Activated gamma-delta T cell treated with anti-CD3 and anti-CD28 coated beads, Interleukin-2, amount 50 U/mL, for 16 hours (primary cell): ENCODE data around the gene TDG.
"Not testable (repeated sequence)": the region's sequence is repeated elsewhere in the genome, so short reads cannot be mapped to it uniquely, and the experiment has no call there.

ENCODE experiments used
- DNase-seq: peaks from one replicate; pipeline ENCODE4 v3.0.0-alpha.2; 2020; ENCODE audit warnings: low read depth

Gene TDG

DNA sequence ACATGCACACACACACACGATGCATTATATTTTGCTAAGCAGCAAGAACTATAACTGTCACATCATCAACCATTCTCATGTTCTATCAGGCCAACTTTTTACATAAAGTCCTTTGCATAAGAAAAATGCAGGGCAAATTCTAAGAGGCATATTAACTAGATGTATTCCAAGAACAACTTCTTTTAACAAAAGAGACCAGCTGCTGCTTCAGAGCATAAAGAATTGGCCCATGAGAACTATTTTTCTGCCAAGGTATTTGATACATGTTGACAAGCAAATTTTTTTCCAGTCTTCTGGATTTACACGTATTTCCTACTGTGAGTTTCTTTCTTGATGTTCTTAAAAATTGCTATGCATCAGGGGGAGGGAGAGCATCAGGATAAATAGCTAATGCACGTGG lies 57.1 kb downstream of the TDG start:
- DNase-seq = no peak

DNA sequence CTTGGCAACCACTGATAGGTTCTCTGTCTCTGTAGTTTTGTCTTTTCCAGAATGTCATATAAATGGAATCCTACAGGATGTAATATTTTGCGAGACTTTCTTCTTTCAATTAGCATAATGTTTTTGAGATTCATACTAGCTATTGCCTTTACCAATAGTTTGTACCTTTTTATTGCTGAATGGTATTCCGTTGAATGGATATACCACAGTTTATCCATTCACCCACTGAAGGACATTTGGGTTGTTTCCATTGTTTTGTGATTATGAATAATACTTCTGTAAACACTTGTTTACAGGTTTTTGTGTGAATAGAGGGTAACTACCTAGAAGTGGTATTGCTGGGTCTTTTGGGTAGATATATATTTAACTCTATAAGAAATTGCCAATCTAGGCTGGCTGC lies 58.0 kb downstream of the TDG start:
- DNase-seq = no peak

DNA sequence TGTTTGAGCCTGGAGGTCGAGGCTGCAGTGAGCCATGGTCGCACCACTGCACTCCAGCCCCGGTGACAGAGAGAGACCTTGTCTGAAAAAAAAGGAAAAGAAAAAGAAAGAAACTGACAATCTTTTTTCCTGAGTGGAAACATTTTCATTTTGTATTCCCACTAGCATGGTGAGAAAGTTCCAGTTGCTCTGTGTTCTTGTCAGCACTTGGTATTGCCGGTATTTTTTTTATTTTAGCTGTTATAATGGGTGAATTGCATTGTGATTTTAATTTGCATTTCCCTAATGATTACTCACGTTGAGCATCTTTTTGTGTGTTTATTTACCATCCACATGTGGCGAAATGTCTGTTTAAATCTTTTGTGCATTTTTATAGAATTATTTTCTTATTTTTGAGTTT lies 58.7 kb downstream of the TDG start:
- DNase-seq = no peak

DNA sequence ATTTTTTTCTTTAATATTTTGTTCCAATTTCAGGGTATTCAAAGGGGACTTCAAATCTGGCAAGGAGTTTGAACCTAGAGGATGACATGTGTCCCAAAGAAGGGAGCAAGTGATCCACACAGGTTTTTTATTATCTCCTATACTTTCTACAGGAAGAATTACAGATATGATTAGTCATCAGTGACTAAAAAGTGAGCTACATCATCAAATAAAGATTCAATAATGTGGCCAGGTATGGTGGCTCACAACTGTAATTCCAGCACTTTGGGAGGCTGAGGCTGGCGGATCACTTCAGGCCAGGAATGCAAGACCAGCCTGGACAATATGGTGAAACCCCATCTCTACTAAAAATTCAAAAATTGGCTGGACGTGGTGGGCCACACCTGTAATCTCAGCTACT lies 60.1 kb downstream of the TDG start:
- DNase-seq = no peak

DNA sequence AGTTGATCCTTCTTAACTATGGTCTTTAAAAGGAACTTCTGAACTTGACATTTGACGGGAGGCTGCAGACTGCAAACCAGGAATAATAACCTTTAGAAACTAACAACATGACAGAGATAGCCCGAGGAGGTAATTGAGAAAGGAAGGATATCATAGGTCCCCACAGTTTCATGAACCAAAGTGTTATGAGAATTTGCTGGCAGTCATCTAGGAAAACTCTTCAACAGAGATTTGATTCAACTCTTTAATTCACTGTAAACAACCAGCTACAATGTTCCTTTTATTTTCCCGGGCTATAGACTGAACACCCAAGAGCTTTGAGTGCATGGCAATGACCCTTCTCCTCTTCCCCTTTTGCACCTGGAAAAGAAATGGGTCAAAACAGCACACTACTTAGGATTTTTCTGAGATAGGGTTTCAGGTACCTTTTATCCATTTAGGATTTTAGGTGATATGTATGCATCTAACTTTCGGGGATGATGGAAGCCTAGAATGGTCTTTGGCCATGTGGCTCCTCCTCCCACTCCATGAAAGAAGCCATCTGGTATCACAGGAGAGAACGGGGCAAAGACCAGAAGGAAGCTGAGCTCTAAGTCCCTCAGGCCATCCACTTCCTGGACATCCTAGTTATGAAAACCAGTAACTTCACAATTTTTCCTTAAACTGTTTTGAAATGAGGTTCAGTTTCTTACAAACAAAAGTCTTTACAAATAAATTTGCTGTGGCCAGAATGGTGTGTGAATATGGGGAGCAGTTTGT lies 61.3 kb downstream of the TDG start:
- no peak for DNase-seq

DNA sequence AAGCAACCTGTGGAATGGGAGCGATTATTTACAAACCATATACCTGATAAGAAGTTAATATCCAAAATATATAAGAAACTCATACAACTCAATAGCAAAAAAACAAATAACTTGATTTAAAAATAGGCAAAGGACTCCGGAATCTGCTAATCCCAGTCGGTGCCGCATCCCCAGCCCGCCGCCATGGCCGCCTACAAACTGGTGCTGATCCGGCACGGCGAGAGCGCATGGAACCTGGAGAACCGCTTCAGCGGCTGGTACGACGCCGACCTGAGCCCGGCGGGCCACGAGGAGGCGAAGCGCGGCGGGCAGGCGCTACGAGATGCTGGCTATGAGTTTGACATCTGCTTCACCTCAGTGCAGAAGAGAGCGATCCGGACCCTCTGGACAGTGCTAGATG lies 64.9 kb downstream of the TDG start:
- not testable (repeated sequence) for DNase-seq

DNA sequence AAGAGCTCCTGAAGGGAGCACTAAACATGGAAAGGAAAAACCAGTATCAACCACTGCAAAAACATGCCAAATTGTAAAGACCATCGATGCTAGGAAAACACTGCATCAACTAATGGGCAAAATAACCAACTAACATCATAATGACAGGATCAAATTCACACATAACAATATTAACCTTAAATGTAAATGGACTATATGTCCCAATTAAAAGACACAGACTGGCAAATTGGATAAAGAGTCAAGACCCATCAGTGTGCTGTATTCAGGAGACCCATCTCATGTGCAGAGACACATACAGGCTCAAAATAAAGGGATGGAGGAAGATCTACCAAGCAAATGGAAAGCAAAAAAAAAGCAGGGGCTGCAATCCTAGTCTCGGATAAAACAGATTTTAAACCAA lies 70.5 kb downstream of the TDG start:
- not testable (repeated sequence) for DNase-seq
